HT-29 (cell line): ENCODE results near the gene ARHGAP42. TPM values are rescaled to one million over a fixed set of nuclear protein-coding genes. Genes with fewer than 3 reads are reported as not detected.

ENCODE experiments used
- DNase-seq: peaks from one replicate; pipeline ENCODE4 v3.0.0-alpha.2; 2015; ENCODE audit warnings: low spot score
- total RNA-seq: library from RNA; depleted of rRNA; stranded (reverse); fragments of >200 nt; shearing (Covaris generic); gene quantifications from 2 replicates; pipeline ENCODE4 v1.2.3, GENCODE V29; 2014

The ARHGAP42 gene
- total RNA-seq, 1 experiment from 2014 or later = 4.8 TPM

- DNase-seq = no peak
These were observed 227.5 kb downstream of the ARHGAP42 start for GRCh38 chr11:100914415-100915110.

DNA sequence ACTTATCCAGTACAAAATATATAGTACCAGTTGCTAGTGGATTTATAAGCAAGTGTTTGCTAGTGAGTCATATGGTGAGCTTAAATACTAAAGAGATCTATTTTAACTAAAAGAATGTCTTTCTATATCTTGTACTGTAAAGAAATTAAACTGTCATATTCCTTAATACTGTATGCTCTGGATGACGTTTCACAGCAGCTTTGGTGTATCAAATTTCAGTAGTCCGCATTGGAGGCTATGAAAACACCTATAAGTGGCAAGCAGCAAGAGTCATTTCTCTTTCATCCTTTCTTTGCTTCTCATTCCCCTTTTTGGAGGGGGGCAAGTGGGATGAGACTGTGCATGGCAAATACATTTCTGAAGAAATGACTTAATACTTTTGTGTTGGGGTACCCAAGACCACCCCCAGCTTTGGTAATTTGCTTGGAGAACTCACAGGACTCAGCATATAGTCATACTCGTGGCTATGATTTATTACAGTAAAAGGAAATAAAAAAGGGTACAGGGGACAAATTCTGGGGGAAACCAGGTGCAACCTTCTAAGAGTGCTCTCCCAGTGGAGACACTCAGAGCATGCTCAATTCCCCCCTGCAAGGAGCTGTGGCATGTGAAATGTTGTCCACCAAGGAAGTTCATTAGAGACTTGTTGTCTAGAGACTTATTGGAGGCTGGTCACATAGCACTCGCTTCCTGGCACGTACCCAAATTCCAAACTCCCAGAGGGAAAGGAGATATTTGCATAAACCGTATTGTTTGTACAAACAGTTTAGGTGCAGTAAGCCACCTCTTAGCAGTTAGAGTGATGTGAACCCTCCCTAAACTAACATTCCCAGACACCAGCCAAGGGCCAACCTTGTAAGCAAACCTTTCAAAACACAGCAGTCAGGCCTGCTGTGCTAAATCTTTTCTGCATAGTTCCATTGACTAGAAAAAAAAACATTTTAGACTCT lies 231.7 kb downstream of the ARHGAP42 start:
- DNase-seq = peak; percentile 57

DNA sequence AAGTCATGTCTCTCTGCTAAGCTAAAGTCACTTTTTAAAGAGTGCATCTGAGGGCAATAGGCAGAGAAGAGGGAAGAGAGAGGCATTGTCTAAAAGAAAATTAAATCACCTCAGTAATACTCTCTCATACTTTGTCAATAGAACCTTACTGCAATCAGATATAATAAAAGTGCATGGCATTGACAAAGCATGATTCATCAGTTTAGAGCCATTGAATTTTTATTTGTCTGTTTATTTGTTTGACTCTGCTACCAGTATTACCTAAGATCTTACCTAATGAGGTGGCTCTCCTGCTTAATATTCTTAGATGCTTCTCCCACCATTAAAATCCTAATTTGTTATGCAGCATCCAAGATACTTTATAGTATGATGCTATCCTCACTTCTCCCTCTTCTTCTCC lies 233.5 kb downstream of the ARHGAP42 start:
- DNase-seq = no peak

GRCh38 chr11:100922121-100922520 lies 235.0 kb downstream of the ARHGAP42 start:
- no peak for DNase-seq

DNA sequence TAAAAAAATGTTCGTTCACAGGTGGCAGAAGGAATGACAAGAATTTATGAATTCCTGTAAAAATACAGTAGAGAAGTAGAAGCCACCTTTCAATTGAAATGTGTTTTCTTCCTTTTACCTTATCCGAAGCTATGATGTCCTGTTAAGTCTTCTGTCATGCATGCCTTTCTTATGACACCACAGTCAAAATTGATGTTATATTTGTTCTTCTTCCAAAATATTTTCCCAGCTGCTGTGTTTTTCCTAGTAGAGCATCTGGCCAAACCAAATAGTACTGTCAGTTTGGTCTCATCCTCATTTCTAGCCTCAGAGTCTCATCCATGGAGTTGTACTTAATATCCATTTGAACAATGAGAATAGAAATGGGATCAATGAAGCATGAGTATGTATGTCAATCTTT lies 236.5 kb downstream of the ARHGAP42 start:
- DNase-seq = no peak

GRCh38 chr11:100925935-100926334 lies 238.8 kb downstream of the ARHGAP42 start:
- DNase-seq = no peak

- DNase-seq = no peak
These were observed 240.5 kb downstream of the ARHGAP42 start for GRCh38 chr11:100927579-100927978.

GRCh38 chr11:100928426-100928825 lies 241.3 kb downstream of the ARHGAP42 start:
- no peak for DNase-seq

- no peak for DNase-seq
These were observed 242.3 kb downstream of the ARHGAP42 start for GRCh38 chr11:100929377-100929776.

- DNase-seq = peak; percentile 72
These were observed 243.2 kb downstream of the ARHGAP42 start for GRCh38 chr11:100930185-100930778.

DNA sequence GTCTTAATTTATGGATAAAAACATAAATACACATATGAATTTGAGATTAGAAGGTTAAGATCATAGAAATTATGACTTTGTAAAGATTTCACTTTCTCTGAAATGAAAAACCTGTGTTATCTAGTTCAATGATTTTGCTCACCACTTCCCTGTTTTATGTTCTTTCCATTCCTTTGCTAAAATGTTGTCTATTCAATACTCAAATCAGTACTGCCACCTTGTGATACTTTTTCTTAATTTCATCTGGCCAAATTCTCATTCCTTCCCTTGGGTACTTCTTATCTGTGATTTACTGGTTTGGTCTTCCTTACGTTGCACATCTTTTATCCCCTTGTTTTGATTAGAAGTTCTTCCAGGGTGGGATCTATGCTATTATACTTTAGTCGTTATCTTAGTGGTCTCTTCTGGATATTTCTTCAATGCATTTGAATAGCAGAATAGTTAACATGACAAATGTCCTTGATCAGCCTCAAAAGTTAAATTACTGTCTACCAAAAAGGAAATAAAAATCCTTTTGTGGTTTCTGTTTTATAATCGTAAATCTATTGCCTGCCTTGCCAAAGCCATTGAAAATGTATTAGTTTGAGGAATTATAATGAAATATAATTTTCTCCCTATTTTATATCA lies 245.5 kb downstream of the ARHGAP42 start:
- DNase-seq = peak; percentile 59

- DNase-seq = no peak
These were observed 249.7 kb downstream of the ARHGAP42 start for GRCh38 chr11:100936781-100937180.

DNA sequence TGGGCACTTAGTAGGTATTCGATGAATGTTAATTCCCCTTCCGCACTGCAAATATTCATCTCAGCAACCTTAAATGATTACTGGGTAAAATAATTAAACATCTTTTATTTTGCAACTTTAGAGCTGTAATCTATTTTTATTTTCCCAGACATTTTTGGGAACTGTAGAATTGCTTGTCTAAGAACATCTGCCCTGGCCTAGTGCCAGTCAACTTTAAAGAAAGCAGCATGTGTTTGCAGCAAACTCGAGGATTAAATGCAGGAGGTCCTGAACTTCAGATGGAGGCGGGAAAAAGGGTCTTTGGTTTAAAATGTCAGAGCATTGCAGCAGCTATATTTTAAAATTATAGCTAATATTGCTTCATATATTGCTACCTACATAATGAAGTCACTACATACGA lies 252.5 kb downstream of the ARHGAP42 start:
- DNase-seq = no peak

DNA sequence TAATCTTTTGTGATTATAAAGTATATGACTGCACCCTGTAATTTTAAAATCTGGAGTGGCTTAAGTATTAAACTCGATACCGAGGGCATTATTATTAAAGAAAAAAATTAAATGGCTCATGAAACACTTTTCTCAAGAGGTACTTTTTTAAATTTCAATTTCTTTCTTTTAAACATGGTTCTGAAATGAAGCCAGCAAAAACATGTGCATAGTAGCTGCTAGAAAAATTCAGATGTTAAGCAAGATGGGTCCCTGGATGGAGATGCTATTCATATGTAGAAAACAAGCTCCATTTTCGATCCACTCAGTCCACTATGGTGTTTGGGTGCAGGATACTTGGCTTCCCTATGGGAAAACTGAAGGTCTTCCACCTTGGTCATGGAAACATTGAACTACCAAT lies 253.0 kb downstream of the ARHGAP42 start:
- DNase-seq = no peak

- no peak for DNase-seq
These were observed 253.9 kb downstream of the ARHGAP42 start for GRCh38 chr11:100941033-100941432.

DNA sequence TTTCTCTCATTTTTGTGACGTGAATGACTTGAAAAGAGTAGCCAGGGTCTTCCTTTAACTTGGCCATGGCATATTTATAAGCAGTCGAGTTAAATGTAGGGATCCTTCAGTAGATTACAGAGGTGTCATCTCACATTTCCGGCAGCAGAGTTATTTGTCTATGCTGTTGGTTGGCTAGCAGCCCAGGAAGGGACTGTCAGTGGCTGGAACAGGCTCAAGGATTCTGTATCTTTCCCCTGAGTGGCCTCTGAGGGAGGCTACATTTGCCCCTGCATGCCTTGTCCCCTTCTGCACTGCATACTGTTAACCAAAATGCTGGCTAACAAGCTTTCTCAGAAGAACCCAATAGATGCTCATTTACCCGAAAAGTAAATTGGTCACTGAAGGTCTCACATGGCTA lies 254.9 kb downstream of the ARHGAP42 start:
- no peak for DNase-seq

DNA sequence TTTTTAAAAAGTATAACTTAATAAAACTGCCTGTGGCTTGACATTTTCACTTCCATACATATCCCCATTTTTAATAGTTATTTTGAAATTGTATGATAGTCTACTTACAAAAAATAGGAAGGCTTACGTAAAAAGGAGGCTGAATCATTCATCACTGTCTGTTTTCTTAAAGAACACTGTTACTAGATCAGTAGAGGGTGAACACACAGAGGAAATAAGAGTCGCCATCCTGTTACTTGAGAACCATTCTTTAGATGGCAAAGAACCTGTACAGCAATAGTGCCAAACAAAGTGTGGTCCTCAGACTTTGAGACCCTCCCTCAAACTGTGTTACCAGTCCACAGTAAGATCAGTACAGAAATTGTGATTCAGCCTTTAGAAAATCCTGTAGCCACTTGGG lies 261.8 kb downstream of the ARHGAP42 start:
- no peak for DNase-seq

GRCh38 chr11:100949443-100949842 lies 262.4 kb downstream of the ARHGAP42 start:
- DNase-seq = no peak

- DNase-seq = no peak
These were observed 268.2 kb downstream of the ARHGAP42 start for GRCh38 chr11:100955318-100955717.

DNA sequence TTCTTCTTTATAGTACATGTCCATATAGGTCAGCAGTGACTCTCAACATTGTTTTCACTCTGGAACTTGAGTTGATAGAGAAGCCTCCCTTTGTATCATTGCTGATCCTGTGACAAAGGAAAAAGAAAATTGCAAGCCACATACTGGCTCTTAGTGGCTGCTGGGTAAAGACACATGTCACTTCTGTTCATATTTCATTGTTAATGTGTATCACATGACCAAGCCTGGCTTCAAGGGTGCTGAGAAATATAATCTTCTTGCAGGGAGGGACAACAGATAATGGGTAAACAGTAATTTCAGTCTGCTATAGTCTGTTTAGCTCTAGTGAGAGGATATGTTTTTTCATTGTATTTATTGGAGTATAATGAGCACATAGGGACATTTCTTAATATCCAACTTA lies 269.3 kb downstream of the ARHGAP42 start:
- DNase-seq = no peak

DNA sequence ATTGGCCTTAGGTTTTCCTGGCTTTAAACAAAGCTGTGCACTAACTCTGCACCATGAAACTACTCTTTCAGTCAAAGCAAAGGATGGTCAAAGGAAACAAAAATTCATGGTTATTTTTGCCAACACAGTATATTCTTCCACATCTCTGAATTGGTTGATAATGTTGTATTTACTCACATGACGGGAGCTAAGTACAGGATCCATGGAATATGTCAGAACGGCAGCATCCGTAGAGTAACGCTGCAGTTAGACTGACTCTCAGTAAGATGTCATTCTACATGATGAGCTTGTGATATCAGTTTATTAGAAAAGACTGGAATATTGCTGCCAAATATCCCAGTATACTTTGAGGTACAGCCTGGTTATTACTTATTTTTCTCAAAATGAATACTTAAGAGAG lies 270.4 kb downstream of the ARHGAP42 start:
- no peak for DNase-seq

DNA sequence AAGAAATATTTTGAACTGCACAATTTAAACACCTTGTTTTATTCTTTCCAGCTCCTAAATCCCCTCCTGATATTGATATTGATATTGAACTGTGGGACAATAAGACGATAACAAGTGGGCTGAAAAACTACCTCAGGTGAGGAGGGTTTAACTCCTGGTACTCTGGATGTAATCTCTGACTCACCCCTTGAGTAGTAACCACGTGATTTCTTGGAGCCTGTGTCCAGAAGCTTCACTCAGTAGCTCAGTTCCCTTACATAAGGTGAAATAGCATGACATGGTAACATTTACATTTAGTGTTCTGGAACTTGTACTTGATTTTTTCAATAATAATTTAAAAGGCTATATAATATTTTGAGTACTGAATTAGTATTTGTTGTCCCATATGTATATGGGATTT lies 274.5 kb downstream of the ARHGAP42 start:
- no peak for DNase-seq
